Activated CD8-positive, alpha-beta memory T cell treated with anti-CD3 and anti-CD28 coated beads, Interleukin-2, amount 10 ng/mL, durations not matched to agents 7 days and 5 days (primary cell): ENCODE results near the gene MUC6. TPM values are rescaled to one million over a fixed set of nuclear protein-coding genes. Genes with fewer than 3 reads are reported as not detected.

ENCODE experiments used
- total RNA-seq, 2 experiments: library from RNA; stranded (reverse); gene quantifications; one replicate each; pipeline ENCODE4 v1.2.3, GENCODE V29; 2021

Gene MUC6
- total RNA-seq, 2 experiments from 2014 or later, result not detected

Other genes starting within 250 kb of the MUC6 start
- 1 to 10 TPM; 1.3 to 3.7 TPM for gene CEND1, start 246.6 kb downstream of the MUC6 start, total RNA-seq
- 10 to 100 TPM; 49.4 to 54.7 TPM for gene SLC25A22, start 238.4 kb downstream of the MUC6 start, total RNA-seq
- gene PIDD1, start 231.5 kb downstream of the MUC6 start, total RNA-seq, result 10 to 100 TPM; 42.4 to 59.8 TPM
- gene RPLP2, start 226.8 kb downstream of the MUC6 start, total RNA-seq, result 1,000 to 10,000 TPM; 1,844 to 1,872 TPM
- gene PNPLA2, start 217.8 kb downstream of the MUC6 start, total RNA-seq, result 10 to 100 TPM; 64.7 to 70.0 TPM
- 10 to 100 TPM; 11.3 to 14.1 TPM for gene CRACR2B, start 208.8 kb downstream of the MUC6 start, total RNA-seq
- gene CD151, start 203.8 kb downstream of the MUC6 start, total RNA-seq, result 10 to 100 TPM; 23.1 to 54.9 TPM
- 100 to 1,000 TPM in 1 of 2 experiments, 10 to 100 TPM in 1; 87.6 to 114 TPM for gene POLR2L, start 194.2 kb downstream of the MUC6 start, total RNA-seq
- gene TSPAN4, start 193.9 kb downstream of the MUC6 start, total RNA-seq, result 10 to 100 TPM in 1 of 2 experiments, 1 to 10 TPM in 1; 7.8 to 17.8 TPM
- gene CHID1, start 125.9 kb downstream of the MUC6 start, total RNA-seq, result 10 to 100 TPM; 46.8 to 59.4 TPM
- 10 to 100 TPM; 36.3 to 52.2 TPM for gene AP2A2, start 110.8 kb downstream of the MUC6 start, total RNA-seq
- gene MUC2, start 38.2 kb upstream of the MUC6 start, total RNA-seq, result not detected
- not detected for gene MUC5AC, start 121.2 kb upstream of the MUC6 start, total RNA-seq
- gene MUC5B, start 186.3 kb upstream of the MUC6 start, total RNA-seq, result not detected